GM12891 (cell line): ENCODE data around the gene ACSM2B.
"Not testable (repeated sequence)": the region's sequence is repeated elsewhere in the genome, so short reads cannot be mapped to it uniquely, and the experiment has no call there.

Experiments used
- DNase-seq: peaks from one replicate; pipeline ENCODE4 v3.0.0; 2011; ENCODE audit warnings: low spot score; ENCODE audit not compliant: insufficient read length
- FAIRE-seq: peaks from 2 replicates; lab custom pipeline; 2011; peaks lifted over from hg19 to GRCh38; lab: Jason Lieb, UNC
- PAX5 ChIP-seq: IDR thresholded peaks from 2 replicates; pipeline ENCODE4 v1.6.1; 2011; ENCODE audit warnings: low read length, moderate library complexity, mild to moderate bottlenecking; ENCODE audit not compliant: insufficient read depth, severe bottlenecking
- POLR2A ChIP-seq: IDR thresholded peaks from 2 replicates; pipeline ENCODE4 v1.6.1; 2011; ENCODE audit warnings: low read depth, low read length, control low read depth
- POLR2AphosphoS5 ChIP-seq: IDR thresholded peaks from 2 replicates; pipeline ENCODE4 v1.6.1; 2011; ENCODE audit warnings: low read depth, low read length, control low read depth
- POU2F2 ChIP-seq: IDR thresholded peaks from 2 replicates; pipeline ENCODE4 v1.6.1; 2011; ENCODE audit warnings: low read depth, mild to moderate bottlenecking, control low read depth, low read length, moderate library complexity
- SPI1 ChIP-seq: IDR thresholded peaks from 2 replicates; pipeline ENCODE4 v1.6.1; 2011; ENCODE audit warnings: low read depth, low read length, control low read depth
- TAF1 ChIP-seq: IDR thresholded peaks from 2 replicates; pipeline ENCODE4 v1.6.1; 2011; ENCODE audit warnings: low read depth, low read length, control low read depth

Gene ACSM2B

GRCh38 chr16:20613481-20614185 is 37.5 kb upstream of the ACSM2B start:
- FAIRE-seq: no peak

GRCh38 chr16:20612551-20613480 is 36.6 kb upstream of the ACSM2B start:
- FAIRE-seq (no peak), DNase-seq (no peak)
- TF ChIP-seq POU2F2 (no peak), PAX5 (no peak), POLR2A (no peak), SPI1 (no peak), POLR2AphosphoS5 (no peak), TAF1 (no peak)

More at GRCh38 chr16:20613481-20614185, 37.5 kb upstream of the ACSM2B start:
- TF ChIP-seq POU2F2: no peak
- TF ChIP-seq TAF1: no peak
- TF ChIP-seq POLR2A: no peak
- TF ChIP-seq POLR2AphosphoS5: no peak
- no peak for DNase-seq

DNA sequence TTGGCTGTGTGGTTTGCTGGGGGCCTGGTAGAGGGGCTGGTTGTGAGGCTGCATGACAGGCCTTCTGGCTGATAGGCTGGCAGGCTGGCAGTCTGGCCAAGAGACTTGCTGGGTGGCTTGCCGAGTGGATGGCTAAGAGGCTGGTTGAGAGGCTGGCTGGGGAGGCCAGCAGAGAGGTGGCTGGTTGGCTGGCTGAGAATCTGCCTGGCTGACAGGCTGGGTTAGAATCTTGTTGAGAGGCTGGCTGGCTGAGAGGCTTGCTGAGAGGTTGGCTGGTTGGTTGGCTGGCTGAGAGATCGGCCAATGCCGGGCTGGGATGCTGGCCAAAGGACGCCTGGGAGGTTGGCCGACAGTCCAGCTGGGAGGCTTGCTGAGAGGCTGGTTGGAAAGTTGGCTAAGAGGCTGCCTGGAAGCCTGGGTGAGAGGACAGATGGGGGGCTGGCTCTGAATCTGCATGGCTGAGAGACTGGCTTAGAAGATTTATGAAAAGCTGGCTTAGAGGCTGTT is 35.9 kb upstream of the ACSM2B start:
- FAIRE-seq: no peak
- TF ChIP-seq POLR2A (no peak), POU2F2 (no peak), SPI1 (no peak), POLR2AphosphoS5 (no peak), PAX5 (no peak), TAF1 (no peak)
- DNase-seq: no peak

DNA sequence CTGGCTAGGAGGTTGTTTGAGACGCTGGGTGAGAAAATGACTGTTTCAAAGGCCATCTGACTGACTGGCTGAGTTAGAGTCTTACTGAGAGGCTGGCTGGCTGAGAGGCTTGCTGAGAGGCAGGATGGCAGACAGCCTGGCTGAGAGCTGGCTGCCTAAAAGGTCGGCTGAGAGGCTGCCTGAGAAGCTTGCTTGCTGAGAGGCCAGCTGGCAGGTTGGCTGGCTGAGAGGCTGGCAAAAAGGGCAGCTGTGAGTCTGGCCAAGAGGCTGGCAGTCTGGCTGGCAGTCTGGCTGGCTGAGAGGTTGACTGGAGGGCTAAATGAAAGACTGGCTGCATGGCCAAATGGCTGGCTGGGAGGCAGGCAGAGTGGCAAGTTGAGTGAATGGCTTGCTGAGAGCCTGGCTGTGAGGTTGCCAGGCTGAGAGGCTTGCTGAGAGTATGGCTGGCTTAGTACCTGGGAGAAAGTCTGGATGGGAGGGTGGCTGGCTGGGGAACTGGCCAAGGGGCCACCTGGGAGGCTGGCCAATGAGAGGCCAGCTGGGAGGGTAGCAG is 35.3 kb upstream of the ACSM2B start:
- TF ChIP-seq SPI1 (no peak), POLR2A (no peak), POU2F2 (no peak), TAF1 (no peak), POLR2AphosphoS5 (no peak), PAX5 (no peak)
- FAIRE-seq: no peak
- no peak for DNase-seq

- DNase-seq (no peak), FAIRE-seq (no peak)
- no peak for TF ChIP-seq SPI1
- TF ChIP-seq TAF1: no peak
- TF ChIP-seq POLR2A: no peak
- TF ChIP-seq PAX5: no peak
- TF ChIP-seq POU2F2: no peak
- no peak for TF ChIP-seq POLR2AphosphoS5
Observed at GRCh38 chr16:20610892-20611349, 34.8 kb upstream of the ACSM2B start.

DNA sequence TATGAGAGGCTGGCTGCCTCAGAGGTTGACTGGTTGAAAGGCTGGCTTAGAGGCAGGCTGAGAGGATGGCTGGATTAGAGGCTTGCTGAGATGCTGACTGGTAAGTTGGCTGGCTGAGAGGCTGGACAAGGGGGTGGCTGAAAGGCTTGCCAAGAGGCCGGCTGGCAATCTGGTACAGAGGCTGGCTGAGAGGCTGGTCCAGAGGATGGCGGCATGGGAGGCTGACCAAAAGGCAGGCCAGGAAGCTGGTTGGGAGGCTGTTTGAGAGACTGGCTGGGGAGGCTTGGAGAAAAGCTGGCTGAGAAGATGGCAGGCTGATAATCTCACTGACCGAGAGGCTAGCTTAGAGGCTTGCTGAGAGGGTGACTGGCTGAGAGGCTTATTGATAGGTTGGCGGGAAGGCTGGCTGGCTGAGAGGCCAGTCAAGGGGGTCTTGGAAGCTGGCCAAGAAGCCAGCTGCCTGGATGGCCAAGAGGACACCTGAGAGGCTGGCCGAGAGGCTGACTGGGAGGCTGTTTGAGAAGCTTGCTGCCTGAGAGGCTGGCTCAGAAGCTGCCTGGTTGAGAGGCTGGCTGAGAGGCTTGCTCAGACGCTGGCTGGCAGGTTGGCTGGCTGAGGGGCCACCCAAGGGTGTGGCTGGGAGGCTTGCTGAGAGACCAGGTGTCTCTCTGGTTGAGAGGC is 34.2 kb upstream of the ACSM2B start:
- no peak for DNase-seq
- FAIRE-seq: no peak
- TF ChIP-seq POU2F2 (no peak), PAX5 (no peak), TAF1 (no peak)

DNA sequence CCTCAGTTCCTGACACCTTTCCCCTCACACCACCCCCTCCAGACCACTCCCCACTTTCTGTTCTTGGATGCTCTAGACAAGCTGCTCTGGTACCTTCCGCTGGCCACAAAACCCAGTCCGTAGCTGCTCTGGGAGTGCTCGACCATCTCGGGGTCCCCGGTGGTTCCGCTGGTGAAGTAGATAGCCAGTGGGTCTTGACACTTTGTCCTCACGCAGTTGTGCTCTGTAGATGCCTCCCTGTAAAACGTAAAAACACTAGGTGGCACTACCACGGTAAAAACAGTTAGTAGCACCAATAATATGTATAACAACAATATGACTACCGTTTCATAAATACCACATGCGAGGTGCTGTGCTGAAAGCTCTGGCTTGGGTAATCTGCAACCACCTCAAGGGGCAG is 26.0 kb upstream of the ACSM2B start:
- FAIRE-seq, DNase-seq: not testable (repeated sequence)

GRCh38 chr16:20599475-20599874 is 23.3 kb upstream of the ACSM2B start:
- not testable (repeated sequence) for DNase-seq, FAIRE-seq

GRCh38 chr16:20598832-20599469 is 22.8 kb upstream of the ACSM2B start:
- no peak for FAIRE-seq
- DNase-seq: no peak
- no peak for TF ChIP-seq SPI1
- TF ChIP-seq PAX5: no peak
- TF ChIP-seq POLR2AphosphoS5: no peak
- no peak for TF ChIP-seq POU2F2
- no peak for TF ChIP-seq POLR2A
- no peak for TF ChIP-seq TAF1

DNA sequence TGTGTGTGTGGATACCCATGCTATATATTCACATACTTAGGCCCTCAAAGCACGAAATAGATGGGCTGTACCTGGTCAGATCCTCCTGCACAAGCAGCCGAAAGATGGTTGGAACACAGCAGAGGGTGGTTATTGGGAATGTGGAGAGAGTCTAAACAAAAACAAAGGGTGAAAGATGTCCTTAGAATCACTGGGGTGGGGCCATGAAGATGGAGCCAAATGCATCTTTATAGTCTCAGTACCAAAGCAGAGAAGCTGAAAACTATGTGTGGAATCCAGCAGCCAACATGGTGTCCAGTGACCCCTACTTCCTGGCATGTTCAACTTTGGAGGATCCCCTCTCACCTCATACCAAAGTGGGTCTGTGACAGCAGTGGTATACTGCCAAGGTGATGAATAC is 19.5 kb upstream of the ACSM2B start:
- not testable (repeated sequence) for DNase-seq, FAIRE-seq

DNA sequence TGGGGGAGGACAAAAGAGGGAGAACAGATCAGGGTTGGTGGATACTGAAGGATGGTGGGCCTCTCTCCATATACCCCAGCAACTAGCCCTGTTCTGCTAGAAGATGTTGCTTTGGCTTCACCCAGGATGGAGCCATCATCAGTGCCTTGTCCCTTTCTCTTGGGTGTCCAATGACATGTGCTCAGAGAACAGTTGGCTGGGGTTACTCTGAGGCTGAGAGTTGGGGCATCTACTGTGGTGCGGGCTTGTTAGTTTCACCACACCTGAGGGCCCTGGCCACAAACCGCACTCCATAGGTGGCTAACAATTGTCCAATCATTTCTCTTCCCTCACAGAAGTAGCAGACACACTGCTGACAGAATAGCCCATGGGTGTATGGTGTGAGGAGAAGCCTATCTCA is 18.9 kb upstream of the ACSM2B start:
- not testable (repeated sequence) for DNase-seq, FAIRE-seq

DNA sequence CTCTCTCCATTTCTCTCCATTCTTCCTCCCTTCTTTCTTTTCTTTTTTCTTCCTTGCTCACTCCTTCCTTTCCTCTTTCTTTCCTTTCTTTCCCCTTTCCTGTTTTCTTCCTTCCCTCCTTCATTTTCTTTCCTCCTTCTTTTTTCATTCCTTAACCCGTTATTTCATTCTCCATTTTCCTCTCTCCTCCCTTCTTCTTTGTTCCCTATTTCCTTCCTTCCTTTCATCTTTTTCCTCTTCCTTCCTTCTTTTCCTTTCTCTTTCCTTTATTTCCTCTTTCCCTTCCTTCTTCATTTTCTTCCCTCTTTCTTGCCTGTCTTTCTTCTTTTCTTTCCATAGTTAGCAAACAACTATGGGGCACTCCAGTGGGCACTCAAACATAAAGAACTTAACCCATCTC is 16.6 kb upstream of the ACSM2B start:
- not testable (repeated sequence) for FAIRE-seq, DNase-seq

DNA sequence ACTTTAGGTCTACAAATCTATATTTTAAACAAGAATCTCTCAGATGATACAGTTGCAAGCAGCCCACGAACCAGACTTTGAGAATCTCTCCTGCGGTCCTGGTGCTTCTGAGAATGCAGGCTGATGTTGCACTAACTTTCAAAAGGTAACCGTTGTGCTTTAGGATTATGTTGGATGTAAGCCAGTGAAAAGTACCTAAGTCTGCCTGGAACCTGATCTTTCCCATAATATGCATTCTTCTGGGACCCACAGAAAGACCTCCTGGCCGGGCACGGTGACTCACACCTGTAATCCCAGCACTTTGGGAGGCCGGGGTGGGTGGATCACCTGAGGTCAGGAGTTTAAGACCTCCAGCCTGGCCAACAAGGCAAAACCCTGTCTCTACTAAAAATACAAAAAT is 13.3 kb upstream of the ACSM2B start:
- not testable (repeated sequence) for DNase-seq, FAIRE-seq

DNA sequence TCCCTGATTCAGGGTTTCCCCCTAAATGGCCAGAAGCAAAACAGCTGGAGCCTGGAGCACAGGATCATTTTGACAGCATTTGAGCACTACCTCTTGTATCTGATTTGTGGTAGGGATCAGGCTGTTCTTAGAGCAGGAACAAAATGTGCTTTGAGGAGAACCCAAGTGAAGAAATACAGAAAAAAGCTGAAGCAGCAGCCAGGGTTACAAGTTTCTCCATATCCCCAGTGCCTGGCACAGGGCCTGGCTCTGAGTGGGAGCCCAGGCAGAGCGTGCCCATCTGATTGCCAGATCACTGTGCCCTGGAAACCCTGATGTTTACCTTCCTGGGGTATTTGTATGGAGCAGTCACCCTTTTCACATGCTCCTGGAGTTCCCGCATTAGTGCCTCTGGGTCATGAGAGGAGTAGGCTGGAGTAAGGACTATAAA is 11.5 kb upstream of the ACSM2B start:
- FAIRE-seq, DNase-seq: not testable (repeated sequence)
